A673 (cell line): ENCODE measurements around the gene IGF1R. TPM values are rescaled to one million over a fixed set of nuclear protein-coding genes. Genes with fewer than 3 reads are reported as not detected.

Experiments
- BruUV-seq: library from RNA; stranded (reverse); fragments of 400-500 nt; replicated peaks from 2 replicates; lab custom pipeline; 2021; lab: Mats Ljungman, UMichigan
- CTCF ChIA-PET: fragments of 300-600 bp; sonication (Branson Sonifier 250); formaldehyde crosslinking; loops from one replicate; lab custom pipeline; 2022; ENCODE audit warnings: antibody characterized with exemption; lab: Charles Lee
- POLR2A ChIA-PET: fragments of 300-600 bp; sonication (Branson Sonifier 250); formaldehyde crosslinking; loops from one replicate; lab custom pipeline; 2022; ENCODE audit warnings: antibody characterized with exemption; ENCODE audit not compliant: low non-redundant PET; lab: Charles Lee
- DNase-seq: peaks from one replicate; pipeline ENCODE4 v3.0.0-alpha.2; 2015; ENCODE audit warnings: low spot score
- H3K27ac ChIP-seq: fragments of 200-600 bp; sonication (generic); 2 replicates; pipeline ENCODE4 v1.5.1; 2016; ENCODE audit warnings: mixed run types, low read depth, mild to moderate bottlenecking, mixed read lengths, antibody characterized with exemption, low read length; ENCODE audit not compliant: poor library complexity, severe bottlenecking
- H3K27me3 ChIP-seq: fragments of 200-600 bp; sonication (generic); replicated peaks from 2 replicates; pipeline ENCODE4 v1.6.1; 2017; ENCODE audit warnings: mixed run types, low read depth, mild to moderate bottlenecking, mixed read lengths, antibody characterized with exemption, low read length; ENCODE audit not compliant: insufficient read depth, poor library complexity
- H3K36me3 ChIP-seq: fragments of 200-600 bp; sonication (generic); 2 replicates; pipeline ENCODE4 v1.6.1; 2016; ENCODE audit warnings: mixed run types, mild to moderate bottlenecking, mixed read lengths, antibody characterized with exemption, low read length; ENCODE audit not compliant: insufficient read depth, poor library complexity, severe bottlenecking
- H3K4me1 ChIP-seq: fragments of 200-600 bp; sonication (generic); 2 replicates; pipeline ENCODE4 v1.6.1; 2017; ENCODE audit warnings: mixed run types, mild to moderate bottlenecking, mixed read lengths, antibody characterized with exemption, low read length; ENCODE audit not compliant: insufficient read depth, poor library complexity, severe bottlenecking
- H3K4me3 ChIP-seq: fragments of 200-600 bp; sonication (generic); 2 replicates; pipeline ENCODE4 v1.5.1; 2016; ENCODE audit warnings: low read depth, mixed run types, mild to moderate bottlenecking, mixed read lengths, low read length; ENCODE audit not compliant: poor library complexity, severe bottlenecking
- H3K9me3 ChIP-seq: fragments of 200-600 bp; sonication (generic); 2 replicates; pipeline ENCODE4 v1.6.1; 2016; ENCODE audit warnings: mixed run types, low read depth, mild to moderate bottlenecking, mixed read lengths, antibody characterized with exemption, low read length; ENCODE audit not compliant: poor library complexity, severe bottlenecking
- EZH2 ChIP-seq: fragments of 200-600 bp; sonication (generic); IDR thresholded peaks from 2 replicates; pipeline ENCODE4 v1.6.1; 2017; ENCODE audit warnings: borderline replicate concordance, low read depth, mild to moderate bottlenecking, mixed read lengths, antibody characterized with exemption, low read length; ENCODE audit not compliant: poor library complexity, severe bottlenecking
- intact Hi-C: fragments of 100-400 bp; cut with micrococcal nuclease; formaldehyde crosslinking; loops from one replicate; pipeline ENCODE4 v1.10.0; 2022; ENCODE audit not compliant: unreplicated experiment
- total RNA-seq: library from RNA; stranded (reverse); gene quantifications from 2 replicates; pipeline ENCODE4 v1.2.3, GENCODE V29; 2021
- TF ChIP-seq, protein P1 (sequence below): fragments of 300-800, 200-600 bp; sonication (generic); conservative IDR thresholded peaks from 2 replicates; pipeline ENCODE4 v1.5.1; 2017; ENCODE audit warnings: low read depth, mild to moderate bottlenecking, antibody characterized with exemption, low read length, moderate library complexity, mixed read lengths

IGF1R gene
- total RNA-seq, 1 experiment from 2014 or later: 34.9 TPM

DNA sequence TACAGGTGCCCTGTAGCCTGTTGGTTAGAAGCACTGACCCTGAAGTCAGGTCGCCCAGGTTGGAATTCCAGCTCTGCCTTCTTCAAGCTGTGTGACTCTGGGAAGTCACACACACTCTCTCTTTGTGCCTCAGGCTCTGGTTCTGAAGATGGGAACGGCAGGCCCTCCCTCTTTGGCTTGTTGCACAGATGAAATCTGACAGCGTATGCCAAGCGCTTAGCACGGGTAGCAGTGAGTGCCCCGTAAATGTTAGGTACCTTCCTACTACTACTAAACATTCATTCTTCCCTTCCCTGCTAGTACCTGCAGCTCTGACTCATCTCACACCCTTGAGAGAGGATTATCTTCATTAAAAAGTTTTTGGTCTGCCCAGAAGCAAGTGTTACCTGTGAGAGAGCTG, 220.2 kb downstream of the IGF1R start:
- BruUV-seq: no TSS peak
- no peak overlapping the region for H3K27ac ChIP-seq
- POLR2A ChIA-PET: no interaction called here

DNA sequence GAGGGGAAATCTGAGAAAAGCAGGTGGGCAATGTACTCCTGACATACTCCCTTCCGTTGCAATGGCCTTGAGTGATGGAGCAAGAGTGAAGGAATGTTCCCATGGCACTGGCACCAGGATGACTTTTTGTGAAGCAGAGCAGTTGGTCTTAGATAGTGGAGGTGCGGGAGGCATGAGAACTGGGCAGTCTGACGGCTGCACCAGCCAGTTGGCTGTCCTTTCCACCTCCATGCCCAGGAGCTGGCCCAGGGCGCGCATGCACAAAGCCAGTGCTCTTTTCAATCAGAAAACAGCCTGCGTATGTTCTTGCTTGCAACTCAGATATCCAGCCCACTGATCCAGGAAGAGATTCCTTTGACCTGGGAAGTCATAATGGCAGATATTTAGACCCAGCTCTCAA, 222.4 kb downstream of the IGF1R start:
- Histone ChIP-seq H3K9me3 (no peaks in the 10 kb centered on the region), H3K27me3 (no peaks in the 10 kb centered on the region), H3K36me3 (no peaks in the 10 kb centered on the region), H3K4me3 (no peak overlapping the region), H3K27ac (no peak overlapping the region), H3K4me1 (peaks cover 50% of the 10 kb centered on the region)
- intact Hi-C loops: no loop called here
- CTCF ChIA-PET: no interaction called here
- POLR2A ChIA-PET: no interaction called here
- BruUV-seq: no TSS peak
- TF ChIP-seq EZH2: no peak
- TF ChIP-seq, protein P1, sequence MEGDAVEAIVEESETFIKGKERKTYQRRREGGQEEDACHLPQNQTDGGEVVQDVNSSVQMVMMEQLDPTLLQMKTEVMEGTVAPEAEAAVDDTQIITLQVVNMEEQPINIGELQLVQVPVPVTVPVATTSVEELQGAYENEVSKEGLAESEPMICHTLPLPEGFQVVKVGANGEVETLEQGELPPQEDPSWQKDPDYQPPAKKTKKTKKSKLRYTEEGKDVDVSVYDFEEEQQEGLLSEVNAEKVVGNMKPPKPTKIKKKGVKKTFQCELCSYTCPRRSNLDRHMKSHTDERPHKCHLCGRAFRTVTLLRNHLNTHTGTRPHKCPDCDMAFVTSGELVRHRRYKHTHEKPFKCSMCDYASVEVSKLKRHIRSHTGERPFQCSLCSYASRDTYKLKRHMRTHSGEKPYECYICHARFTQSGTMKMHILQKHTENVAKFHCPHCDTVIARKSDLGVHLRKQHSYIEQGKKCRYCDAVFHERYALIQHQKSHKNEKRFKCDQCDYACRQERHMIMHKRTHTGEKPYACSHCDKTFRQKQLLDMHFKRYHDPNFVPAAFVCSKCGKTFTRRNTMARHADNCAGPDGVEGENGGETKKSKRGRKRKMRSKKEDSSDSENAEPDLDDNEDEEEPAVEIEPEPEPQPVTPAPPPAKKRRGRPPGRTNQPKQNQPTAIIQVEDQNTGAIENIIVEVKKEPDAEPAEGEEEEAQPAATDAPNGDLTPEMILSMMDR: no peak
- DNase-seq: no peak

More for the DNA sequence above, 220.2 kb downstream of the IGF1R start:
- Histone ChIP-seq H3K4me1 (peaks cover 34% of the 10 kb centered on the region), H3K27me3 (no peaks in the 10 kb centered on the region), H3K4me3 (no peak overlapping the region), H3K9me3 (no peaks in the 10 kb centered on the region), H3K36me3 (no peaks in the 10 kb centered on the region)
- intact Hi-C loops: loop anchor here (5.0 kb wide), 1 partner anchor 221 kb away; the partner anchor contains the start of gene IGF1R
- CTCF ChIA-PET: no interaction called here
- no peak for DNase-seq
- TF ChIP-seq EZH2: no peak
- TF ChIP-seq, protein P1: no peak

DNA sequence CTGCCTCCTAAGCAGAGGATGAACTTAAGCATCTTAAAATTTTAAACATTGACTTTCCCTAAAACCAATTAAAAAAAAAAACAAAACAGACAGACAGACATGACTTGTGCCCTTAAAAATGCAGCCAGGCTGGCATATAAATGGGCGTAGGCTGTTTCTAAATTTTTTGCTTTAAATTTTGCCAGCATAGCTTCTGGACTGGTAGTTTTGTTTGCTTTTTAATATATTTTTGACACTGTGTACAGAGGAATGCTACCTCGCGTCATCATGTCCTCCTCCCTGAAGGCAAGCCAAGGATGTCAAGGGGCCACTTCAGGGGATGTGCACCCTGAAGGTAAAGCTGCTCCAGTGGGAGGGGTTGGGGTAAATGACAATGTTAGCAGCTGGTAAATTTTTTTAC, 224.4 kb downstream of the IGF1R start:
- no peak for DNase-seq
- intact Hi-C loops: no loop called here
- CTCF ChIA-PET: interaction anchor here (0.8 kb wide), 1 partner anchor 361 kb away, joined by 3 read pairs; no protein-coding TSS in a partner anchor
- POLR2A ChIA-PET: no interaction called here
- Histone ChIP-seq H3K4me1 (peaks cover 54% of the 10 kb centered on the region), H3K36me3 (no peaks in the 10 kb centered on the region), H3K27me3 (no peaks in the 10 kb centered on the region), H3K27ac (peak overlapping the region; percentile 69), H3K9me3 (no peaks in the 10 kb centered on the region), H3K4me3 (no peak overlapping the region)
- TF ChIP-seq, protein P1: no peak
- no peak for TF ChIP-seq EZH2
- no TSS peak for BruUV-seq
